HL-60 (cell line): Measurements from ENCODE around the gene ABCC8.

ENCODE experiments used
- POLR2AphosphoS5 ChIP-seq: IDR thresholded peaks from 2 replicates; pipeline ENCODE4 v1.6.1; 2012; ENCODE audit warnings: low read depth
- SPI1 ChIP-seq: IDR thresholded peaks from 2 replicates; pipeline ENCODE4 v1.6.1; 2012; ENCODE audit warnings: low read depth, mild to moderate bottlenecking, borderline replicate concordance
- TF ChIP-seq, protein P1 (sequence below): IDR thresholded peaks from one replicate; pipeline ENCODE4 v1.5.1; 2011; ENCODE audit warnings: low read length, control low read depth, inconsistent platforms; ENCODE audit not compliant: insufficient read depth

DNA sequence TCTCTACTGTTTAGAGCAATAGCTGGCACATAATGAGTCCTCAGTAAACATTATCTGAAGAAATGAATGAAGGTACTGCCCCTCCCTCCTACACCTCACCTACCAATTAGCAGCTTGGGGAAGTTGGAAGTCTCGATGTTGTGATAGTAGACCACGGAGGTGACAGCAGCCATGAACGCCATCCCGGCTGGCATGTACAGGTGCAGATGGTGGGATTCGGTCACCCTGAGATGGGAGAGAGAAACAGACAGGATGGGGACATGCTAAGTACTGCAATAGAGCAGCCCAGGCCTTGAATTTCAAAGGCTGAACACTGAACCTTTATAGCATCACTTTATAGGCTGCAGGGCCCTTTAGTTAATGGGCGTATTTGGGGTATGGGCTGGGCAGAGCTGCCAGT, 6.6 kb downstream of the ABCC8 start:
- TF ChIP-seq, protein P1, sequence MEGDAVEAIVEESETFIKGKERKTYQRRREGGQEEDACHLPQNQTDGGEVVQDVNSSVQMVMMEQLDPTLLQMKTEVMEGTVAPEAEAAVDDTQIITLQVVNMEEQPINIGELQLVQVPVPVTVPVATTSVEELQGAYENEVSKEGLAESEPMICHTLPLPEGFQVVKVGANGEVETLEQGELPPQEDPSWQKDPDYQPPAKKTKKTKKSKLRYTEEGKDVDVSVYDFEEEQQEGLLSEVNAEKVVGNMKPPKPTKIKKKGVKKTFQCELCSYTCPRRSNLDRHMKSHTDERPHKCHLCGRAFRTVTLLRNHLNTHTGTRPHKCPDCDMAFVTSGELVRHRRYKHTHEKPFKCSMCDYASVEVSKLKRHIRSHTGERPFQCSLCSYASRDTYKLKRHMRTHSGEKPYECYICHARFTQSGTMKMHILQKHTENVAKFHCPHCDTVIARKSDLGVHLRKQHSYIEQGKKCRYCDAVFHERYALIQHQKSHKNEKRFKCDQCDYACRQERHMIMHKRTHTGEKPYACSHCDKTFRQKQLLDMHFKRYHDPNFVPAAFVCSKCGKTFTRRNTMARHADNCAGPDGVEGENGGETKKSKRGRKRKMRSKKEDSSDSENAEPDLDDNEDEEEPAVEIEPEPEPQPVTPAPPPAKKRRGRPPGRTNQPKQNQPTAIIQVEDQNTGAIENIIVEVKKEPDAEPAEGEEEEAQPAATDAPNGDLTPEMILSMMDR = no peak
- TF ChIP-seq POLR2AphosphoS5 (no peak), SPI1 (no peak)
